ENCODE measurements around the gene AP3D1. TPM values are rescaled to one million over a fixed set of nuclear protein-coding genes. Genes with fewer than 3 reads are reported as not detected.

Gene AP3D1
- total and polyA plus RNA-seq, 2 donors (not counting 3 experiments of a cell fraction or from before 2014, with no cell fraction given): 130 to 137 TPM

GRCh38 chr19:2115911-2116426, 35.4 kb downstream of the AP3D1 start:
- TF ChIP-seq CTCF (IDR thresholded peaks at IDR 0.05; ENCODE audit: extremely low read depth in 1 of 2, insufficient read depth in 1 of 2, low read depth in 1 of 2, low read length in 2 of 2) (no peak), POLR2AphosphoS5 (IDR thresholded peaks at IDR 0.05; ENCODE audit: insufficient read depth, low read depth, low read length) (no peak), EZH2 (IDR thresholded peaks at IDR 0.05; ENCODE audit: borderline replicate concordance, low read depth, low read length, severe bottlenecking) (no peak), JUN (IDR thresholded peaks at IDR 0.05; ENCODE audit: borderline replicate concordance, insufficient read depth, insufficient read length, low read depth) (no peak), POLR2A (IDR thresholded peaks at IDR 0.05; ENCODE audit: low read depth, low read length) (no peak), MAX (IDR thresholded peaks at IDR 0.05; ENCODE audit: insufficient read depth, insufficient read length) (no peak), FOS (IDR thresholded peaks at IDR 0.05; ENCODE audit: borderline replicate concordance, insufficient read depth, low read length) (no peak), MYC (IDR thresholded peaks at IDR 0.05; ENCODE audit: low read depth, low read length) (no peak), GATA2 (IDR thresholded peaks at IDR 0.05; ENCODE audit: insufficient read depth, insufficient read length, low read depth, low read length) (no peak)
- Histone ChIP-seq H4K20me1 (replicated peaks; ENCODE audit: control insufficient read depth, extremely low read depth, insufficient read depth, low read length) (no peaks in the 10 kb centered on the region), H3K9me1 (replicated peaks; ENCODE audit: control insufficient read depth, extremely low read depth, insufficient read depth, low read length) (no peaks in the 10 kb centered on the region), H3K79me2 (ENCODE audit: control insufficient read depth, insufficient read depth, low read length) (no peaks in the 10 kb centered on the region), H3K9ac (replicated peaks; ENCODE audit: extremely low read depth, insufficient read depth, low read length) (no peak overlapping the region), H3K27me3 (ENCODE audit: control insufficient read depth in 2 of 2, insufficient read depth in 2 of 2, low read length in 2 of 2) (no peaks in the 10 kb centered on the region), H3K4me3 (replicated peaks in 1 of 3; ENCODE audit: insufficient read depth in 1 of 3, low read depth in 1 of 3, low read length in 3 of 3) (no peak overlapping the region), H3K36me3 (ENCODE audit: control insufficient read depth in 2 of 2, extremely low read depth in 1 of 2, insufficient read depth in 2 of 2, low read length in 2 of 2) (peaks cover 23 to 86% of the 10 kb centered on the region in 2 experiments), H3K4me1 (ENCODE audit: control insufficient read depth, extremely low read depth, insufficient read depth, low read length) (no peaks in the 10 kb centered on the region), H2AFZ (ENCODE audit: low read depth, low read length) (no peak overlapping the region), H3K9me3 (replicated peaks; ENCODE audit: control insufficient read depth, insufficient read depth, low read length) (no peaks in the 10 kb centered on the region), H3K27ac (ENCODE audit: insufficient read depth, low read depth, low read length) (no peak overlapping the region), H3K4me2 (ENCODE audit: insufficient read depth, low read length) (no peak overlapping the region)
- dilution Hi-C loops (cut with MboI; ENCODE audit: extremely low pct_ligation_motif_present, low sequenced_read_pairs) (no loop called here), intact Hi-C loops (cut with micrococcal nuclease) (no loop called here)
- no TSS peak for BruUV-seq (replicated peaks)
- POLR2A ChIA-PET: no interaction called here
- DNase-seq (ENCODE audit: low read depth, low spot score): no peak
- CTCF ChIA-PET: interaction anchor here (0.9 kb wide), 1 partner anchor 8 kb away, joined by 3 read pairs; no protein-coding TSS in a partner anchor
- FAIRE-seq: no peak

All from endothelial cell of umbilical vein (primary cell).